NCI-H345 treated with DMSO at 0.1 percent for 48 hours (cell line): Measurements from ENCODE around the gene WWP2.
A peak's percentile ranks its signal among the peaks of the same experiment; 100 is the strongest.

Source experiments
- DNase-seq: peaks from one replicate; lab custom pipeline; 2025; ENCODE audit not compliant: unreplicated experiment; lab: John Stamatoyannopoulos, UW

WWP2 gene

GRCh38 chr16:69888005-69888590 is 126.0 kb downstream of the WWP2 start:
- no peak for DNase-seq

GRCh38 chr16:69889295-69889964 is 127.3 kb downstream of the WWP2 start:
- DNase-seq: no peak

- DNase-seq: peak; percentile 66
Measured at GRCh38 chr16:69890114-69890891, 128.2 kb downstream of the WWP2 start.

GRCh38 chr16:69890892-69891282 is 128.8 kb downstream of the WWP2 start:
- DNase-seq: no peak

- DNase-seq: no peak
Measured at GRCh38 chr16:69892378-69892777, 130.2 kb downstream of the WWP2 start.

GRCh38 chr16:69893106-69893505 is 131.0 kb downstream of the WWP2 start:
- no peak for DNase-seq

GRCh38 chr16:69894676-69895075 is 132.5 kb downstream of the WWP2 start:
- DNase-seq: no peak

- DNase-seq: no peak
Measured at GRCh38 chr16:69903865-69904415, 141.8 kb downstream of the WWP2 start.

- DNase-seq: no peak
Measured at GRCh38 chr16:69904495-69905170, 142.5 kb downstream of the WWP2 start.

- no peak for DNase-seq
Measured at GRCh38 chr16:69905171-69905555, 143.0 kb downstream of the WWP2 start.

GRCh38 chr16:69906838-69907401 is 144.8 kb downstream of the WWP2 start:
- no peak for DNase-seq

GRCh38 chr16:69909043-69909442 is 146.9 kb downstream of the WWP2 start:
- DNase-seq: no peak

- no peak for DNase-seq
Measured at GRCh38 chr16:69909760-69910159, 147.6 kb downstream of the WWP2 start.

GRCh38 chr16:69910964-69911363 is 148.8 kb downstream of the WWP2 start:
- no peak for DNase-seq

GRCh38 chr16:69916462-69916861 is 154.3 kb downstream of the WWP2 start:
- no peak for DNase-seq

GRCh38 chr16:69917311-69917710 is 155.2 kb downstream of the WWP2 start:
- no peak for DNase-seq

- DNase-seq: no peak
Measured at GRCh38 chr16:69917739-69918138, 155.6 kb downstream of the WWP2 start.

- DNase-seq: no peak
Measured at GRCh38 chr16:69918241-69918640, 156.1 kb downstream of the WWP2 start.

- DNase-seq: no peak
Measured at GRCh38 chr16:69921127-69921526, 159.0 kb downstream of the WWP2 start.

- DNase-seq: no peak
Measured at GRCh38 chr16:69922200-69922599, 160.1 kb downstream of the WWP2 start.
